GM18502 (cell line): Measurements from ENCODE around the gene PRDM11.

ENCODE experiments used
- ATAC-seq: cut with Tn5 transposase; IDR thresholded peaks from one replicate; pipeline ENCODE4 v1.9.1; 2021; ENCODE audit warnings: mild to moderate bottlenecking; ENCODE audit not compliant: unreplicated experiment, poor library complexity

Gene PRDM11

GRCh38 chr11:45253640-45254039, 107.2 kb downstream of the PRDM11 start:
- ATAC-seq: no peak

GRCh38 chr11:45254070-45254469, 107.6 kb downstream of the PRDM11 start:
- no peak for ATAC-seq

- ATAC-seq: no peak
These were observed 112.6 kb downstream of the PRDM11 start for GRCh38 chr11:45258982-45259530.

GRCh38 chr11:45259592-45259991, 113.2 kb downstream of the PRDM11 start:
- ATAC-seq: no peak

GRCh38 chr11:45260071-45260470, 113.6 kb downstream of the PRDM11 start:
- no peak for ATAC-seq

GRCh38 chr11:45262900-45263299, 116.5 kb downstream of the PRDM11 start:
- ATAC-seq: no peak

GRCh38 chr11:45263773-45264172, 117.3 kb downstream of the PRDM11 start:
- ATAC-seq: no peak

GRCh38 chr11:45264839-45265515, 118.5 kb downstream of the PRDM11 start:
- ATAC-seq: no peak

- ATAC-seq: no peak
These were observed 119.7 kb downstream of the PRDM11 start for GRCh38 chr11:45265969-45266675.

- ATAC-seq: no peak
These were observed 120.2 kb downstream of the PRDM11 start for GRCh38 chr11:45266676-45267020.

- ATAC-seq: no peak
These were observed 120.6 kb downstream of the PRDM11 start for GRCh38 chr11:45267052-45267451.

- no peak for ATAC-seq
These were observed 121.3 kb downstream of the PRDM11 start for GRCh38 chr11:45267652-45268299.

- ATAC-seq: no peak
These were observed 123.2 kb downstream of the PRDM11 start for GRCh38 chr11:45269678-45270077.

- ATAC-seq: no peak
These were observed 124.7 kb downstream of the PRDM11 start for GRCh38 chr11:45270946-45271716.

- no peak for ATAC-seq
These were observed 126.3 kb downstream of the PRDM11 start for GRCh38 chr11:45272701-45273100.

- no peak for ATAC-seq
These were observed 127.1 kb downstream of the PRDM11 start for GRCh38 chr11:45273509-45273908.

- no peak for ATAC-seq
These were observed 127.8 kb downstream of the PRDM11 start for GRCh38 chr11:45274206-45274605.

- ATAC-seq: no peak
These were observed 129.4 kb downstream of the PRDM11 start for GRCh38 chr11:45275828-45276227.

GRCh38 chr11:45278714-45279113, 132.3 kb downstream of the PRDM11 start:
- ATAC-seq: no peak

- ATAC-seq: no peak
These were observed 133.2 kb downstream of the PRDM11 start for GRCh38 chr11:45279645-45280044.

- ATAC-seq: no peak
These were observed 134.0 kb downstream of the PRDM11 start for GRCh38 chr11:45280449-45280848.
